Caco-2 (cell line): ENCODE results near the gene UBA5. TPM values are rescaled to one million over a fixed set of nuclear protein-coding genes. Genes with fewer than 3 reads are reported as not detected.
A peak's percentile ranks its signal among the peaks of the same experiment; 100 is the strongest.

Experiments
- BruUV-seq: library from RNA; stranded (reverse); fragments of 400-500 nt; replicated peaks from 2 replicates; lab custom pipeline; 2021; lab: Mats Ljungman, UMichigan
- CTCF ChIA-PET: fragments of 300-600 bp; sonication (Branson Sonifier 250); formaldehyde crosslinking; loops from one replicate; lab custom pipeline; 2022; ENCODE audit warnings: antibody characterized with exemption; lab: Charles Lee
- POLR2A ChIA-PET: fragments of 300-600 bp; sonication (Branson Sonifier 250); formaldehyde crosslinking; loops from one replicate; lab custom pipeline; 2022; ENCODE audit warnings: antibody characterized with exemption; lab: Charles Lee
- DNase-seq, 2 experiments: peaks; one replicate each; pipeline versions ENCODE4 v3.0.0 to v3.0.0-alpha.2; 2020 to 2022
- H3K27me3 ChIP-seq: replicated peaks from 2 replicates; pipeline ENCODE4 v1.6.0; 2011; ENCODE audit warnings: low read length; ENCODE audit not compliant: control insufficient read depth, insufficient read depth
- H3K36me3 ChIP-seq: 2 replicates; pipeline ENCODE4 v1.5.1; 2011; ENCODE audit warnings: low read length; ENCODE audit not compliant: control insufficient read depth, insufficient read depth
- H3K4me1 ChIP-seq: fragments of 250-450 bp; sonication (Bioruptor Pico); 2 replicates; pipeline ENCODE4 v1.5.1; 2020; ENCODE audit warnings: mild to moderate bottlenecking
- H3K4me3 ChIP-seq: 2 replicates; pipeline ENCODE4 v1.5.1; 2011; ENCODE audit warnings: low read depth, mild to moderate bottlenecking, control low read depth, low read length
- H3K9me3 ChIP-seq: fragments of 250-450 bp; sonication (Bioruptor Pico); 2 replicates; pipeline ENCODE4 v1.5.1; 2020; ENCODE audit warnings: mild to moderate bottlenecking, moderate library complexity
- H3K27ac Mint-ChIP-seq: one replicate; pipeline ENCODE4 v1.8.0; 2022; ENCODE audit warnings: mixed read lengths; ENCODE audit not compliant: unreplicated experiment
- H3K27me3 Mint-ChIP-seq: one replicate; pipeline ENCODE4 v1.8.0; 2022; ENCODE audit warnings: mixed read lengths; ENCODE audit not compliant: insufficient read depth, unreplicated experiment
- H3K36me3 Mint-ChIP-seq: one replicate; pipeline ENCODE4 v1.8.0; 2022; ENCODE audit warnings: mild to moderate bottlenecking, mixed read lengths; ENCODE audit not compliant: insufficient read depth, unreplicated experiment
- H3K4me1 Mint-ChIP-seq: one replicate; pipeline ENCODE4 v1.8.0; 2022; ENCODE audit warnings: low read depth, mixed read lengths; ENCODE audit not compliant: unreplicated experiment
- H3K4me3 Mint-ChIP-seq: one replicate; pipeline ENCODE4 v1.8.0; 2022; ENCODE audit warnings: mild to moderate bottlenecking, moderate library complexity, mixed read lengths; ENCODE audit not compliant: unreplicated experiment
- H3K9me3 Mint-ChIP-seq: one replicate; pipeline ENCODE4 v1.8.0; 2022; ENCODE audit warnings: mixed read lengths; ENCODE audit not compliant: unreplicated experiment
- intact Hi-C: fragments of 100-400 bp; cut with micrococcal nuclease; formaldehyde crosslinking; loops from one replicate; pipeline ENCODE4 v1.10.0; 2022; ENCODE audit not compliant: unreplicated experiment
- total RNA-seq: library from RNA; stranded (reverse); gene quantifications from 2 replicates; pipeline ENCODE4 v1.2.3, GENCODE V29; 2022
- TF ChIP-seq, protein P1 (sequence below), 2 experiments: fragments of 200-600 bp in 1 of 2; IDR thresholded peaks; 1 replicate in 1 of 2; 2 replicates in 1 of 2; pipeline versions ENCODE4 v1.5.1 to v1.8.0; 2011 to 2022; ENCODE audit warnings: antibody characterized with exemption in 1 of 2, control low read depth in 1 of 2, inconsistent platforms in 1 of 2, low read depth in 1 of 2, low read length in 1 of 2, mild to moderate bottlenecking in 1 of 2, moderate library complexity in 1 of 2; ENCODE audit not compliant: insufficient read depth in 1 of 2, severe bottlenecking in 1 of 2, unreplicated experiment in 1 of 2

UBA5 gene
- total RNA-seq, 1 experiment from 2014 or later: 47.6 TPM

DNA sequence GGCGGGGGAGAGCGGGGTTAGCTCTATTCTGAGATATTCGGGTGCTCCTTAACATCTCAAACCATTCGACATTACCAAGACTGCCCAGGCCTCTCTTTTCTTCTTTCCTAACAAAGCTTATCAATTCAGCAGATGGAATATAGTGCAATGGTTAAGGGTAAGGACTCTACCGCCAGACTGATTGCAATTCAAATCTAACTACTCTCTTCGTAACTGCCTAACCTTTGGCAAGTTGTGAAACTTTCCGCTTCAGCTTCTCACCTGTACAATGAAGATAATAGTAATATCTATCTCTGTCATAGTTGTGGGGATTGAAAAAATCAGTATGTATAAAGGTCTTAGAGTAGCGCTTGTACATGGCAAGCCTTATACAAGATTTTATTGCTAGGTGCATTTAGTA lies 972 bp downstream of the UBA5 start:
- TSS peak; percentile 23 for BruUV-seq
- peaks cover 39% of the 10 kb centered on the region for H3K4me1 ChIP-seq
- H3K4me3 Mint-ChIP-seq: peak overlapping the region; percentile 97
- DNase-seq: no peak
- H3K27me3 ChIP-seq: no peaks in the 10 kb centered on the region
- no peaks in the 10 kb centered on the region for H3K27me3 Mint-ChIP-seq
- peaks cover 11% of the 10 kb centered on the region for H3K36me3 Mint-ChIP-seq
- CTCF ChIA-PET: no interaction called here
- H3K36me3 ChIP-seq: no peaks in the 10 kb centered on the region
- peaks cover 29% of the 10 kb centered on the region for H3K4me1 Mint-ChIP-seq
- TF ChIP-seq, protein P1, sequence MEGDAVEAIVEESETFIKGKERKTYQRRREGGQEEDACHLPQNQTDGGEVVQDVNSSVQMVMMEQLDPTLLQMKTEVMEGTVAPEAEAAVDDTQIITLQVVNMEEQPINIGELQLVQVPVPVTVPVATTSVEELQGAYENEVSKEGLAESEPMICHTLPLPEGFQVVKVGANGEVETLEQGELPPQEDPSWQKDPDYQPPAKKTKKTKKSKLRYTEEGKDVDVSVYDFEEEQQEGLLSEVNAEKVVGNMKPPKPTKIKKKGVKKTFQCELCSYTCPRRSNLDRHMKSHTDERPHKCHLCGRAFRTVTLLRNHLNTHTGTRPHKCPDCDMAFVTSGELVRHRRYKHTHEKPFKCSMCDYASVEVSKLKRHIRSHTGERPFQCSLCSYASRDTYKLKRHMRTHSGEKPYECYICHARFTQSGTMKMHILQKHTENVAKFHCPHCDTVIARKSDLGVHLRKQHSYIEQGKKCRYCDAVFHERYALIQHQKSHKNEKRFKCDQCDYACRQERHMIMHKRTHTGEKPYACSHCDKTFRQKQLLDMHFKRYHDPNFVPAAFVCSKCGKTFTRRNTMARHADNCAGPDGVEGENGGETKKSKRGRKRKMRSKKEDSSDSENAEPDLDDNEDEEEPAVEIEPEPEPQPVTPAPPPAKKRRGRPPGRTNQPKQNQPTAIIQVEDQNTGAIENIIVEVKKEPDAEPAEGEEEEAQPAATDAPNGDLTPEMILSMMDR (IDR thresholded peaks at IDR 0.05; ENCODE audit: insufficient read depth in 1 of 2, low read depth in 1 of 2, low read length in 1 of 2, severe bottlenecking in 1 of 2, unreplicated experiment in 1 of 2): no peak
- POLR2A ChIA-PET: no interaction called here
- H3K9me3 ChIP-seq: no peaks in the 10 kb centered on the region
- peak overlapping the region; percentile 97 for H3K4me3 ChIP-seq
- intact Hi-C loops: no loop called here
- H3K9me3 Mint-ChIP-seq: no peaks in the 10 kb centered on the region
- peak overlapping the region; percentile 99 for H3K27ac Mint-ChIP-seq

DNA sequence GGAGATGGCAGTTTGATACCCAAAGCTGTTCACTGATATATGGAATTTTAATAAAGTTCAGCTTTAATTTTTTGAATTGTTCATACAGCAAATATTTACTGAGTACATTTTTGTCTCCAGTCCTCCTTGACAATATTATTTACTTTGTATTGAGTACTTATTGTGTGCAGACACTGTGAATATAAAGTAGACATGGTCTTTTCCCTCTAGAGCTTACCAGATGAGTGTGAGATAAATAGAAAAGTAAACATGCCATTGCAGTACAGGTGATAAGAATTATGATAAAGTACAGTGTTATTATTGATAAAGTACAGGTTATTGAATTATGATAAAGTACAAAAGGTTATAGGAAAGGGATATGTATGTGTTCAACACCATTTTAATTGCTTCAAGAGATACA lies 2.1 kb downstream of the UBA5 start:
- Mint-ChIP-seq H3K27ac (no peak overlapping the region), H3K9me3 (no peaks in the 10 kb centered on the region), H3K4me1 (peaks cover 29% of the 10 kb centered on the region), H3K27me3 (no peaks in the 10 kb centered on the region), H3K4me3 (peak overlapping the region; percentile 97), H3K36me3 (peaks cover 15% of the 10 kb centered on the region)
- Histone ChIP-seq H3K9me3 (no peaks in the 10 kb centered on the region), H3K36me3 (0 out of 2 replicates have a peak, but pooled peaks cover 2% of the 10 kb centered on the region), H3K4me3 (no peak overlapping the region), H3K27me3 (no peaks in the 10 kb centered on the region), H3K4me1 (peaks cover 36% of the 10 kb centered on the region)
- DNase-seq: no peak
- no TSS peak for BruUV-seq
- intact Hi-C loops: no loop called here
- ChIA-PET CTCF (no interaction called here), POLR2A (no interaction called here)
- TF ChIP-seq, protein P1 (IDR thresholded peaks at IDR 0.05; ENCODE audit: insufficient read depth in 1 of 2, low read depth in 1 of 2, low read length in 1 of 2, severe bottlenecking in 1 of 2, unreplicated experiment in 1 of 2): no peak

DNA sequence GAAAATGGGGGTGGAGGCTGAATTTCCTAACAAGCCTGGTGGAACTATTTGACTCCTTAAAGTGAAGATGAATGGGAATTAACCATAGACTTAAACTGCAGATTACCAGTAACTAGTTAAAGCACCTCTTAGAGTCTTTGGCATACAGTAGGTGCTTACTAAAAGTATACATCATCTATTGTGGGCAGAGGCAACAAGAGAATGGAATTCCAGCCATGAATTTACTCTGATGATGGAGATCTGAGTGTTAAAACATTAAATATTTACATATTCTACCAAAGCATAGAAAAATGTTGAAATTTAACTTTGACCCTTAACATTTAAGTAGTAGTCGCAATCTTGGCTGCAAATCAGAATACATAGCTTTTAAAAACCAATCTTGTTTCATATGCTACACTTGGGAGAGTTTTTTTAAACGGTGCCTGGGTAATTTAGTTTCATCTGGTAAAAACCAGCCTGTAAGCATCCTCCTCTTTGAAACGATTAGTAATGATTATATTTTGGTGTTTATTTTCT lies 5.2 kb downstream of the UBA5 start:
- Mint-ChIP-seq H3K4me3 (no peak overlapping the region), H3K4me1 (peaks cover 22% of the 10 kb centered on the region), H3K36me3 (peaks cover 25% of the 10 kb centered on the region), H3K9me3 (no peaks in the 10 kb centered on the region), H3K27ac (no peak overlapping the region), H3K27me3 (no peaks in the 10 kb centered on the region)
- intact Hi-C loops: no loop called here
- ChIA-PET CTCF (no interaction called here), POLR2A (no interaction called here)
- TF ChIP-seq, protein P1 (IDR thresholded peaks at IDR 0.05; ENCODE audit: insufficient read depth in 1 of 2, low read depth in 1 of 2, low read length in 1 of 2, severe bottlenecking in 1 of 2, unreplicated experiment in 1 of 2): no peak
- DNase-seq: no peak
- Histone ChIP-seq H3K36me3 (0 out of 2 replicates have a peak, but pooled peaks cover 2% of the 10 kb centered on the region), H3K4me3 (no peak overlapping the region), H3K9me3 (no peaks in the 10 kb centered on the region), H3K27me3 (no peaks in the 10 kb centered on the region), H3K4me1 (peaks cover 24% of the 10 kb centered on the region)
- BruUV-seq: no TSS peak
